Activated CD8-positive, alpha-beta memory T cell treated with anti-CD3 and anti-CD28 coated beads, Interleukin-2, amount 10 ng/mL, durations not matched to agents 7 days and 5 days (primary cell): ENCODE results near the gene CCDC24. TPM values are rescaled to one million over a fixed set of nuclear protein-coding genes. Genes with fewer than 3 reads are reported as not detected.

Source experiments
- ATAC-seq: fragments of 150-1000 bp; cut with Tn5 transposase; one replicate; pipeline ENCODE4 v1.10.0; 2021; ENCODE audit warnings: moderate library complexity
- CTCF ChIA-PET: fragments of 350-600 bp; sonication (Branson Sonifier 250); formaldehyde crosslinking; loops from one replicate; lab custom pipeline; 2021; ENCODE audit warnings: antibody characterized with exemption; lab: Charles Lee
- DNase-seq: peaks from one replicate; pipeline ENCODE4 v3.0.0-alpha.2; 2020
- H3K27ac Mint-ChIP-seq: one replicate; pipeline ENCODE4 v1.8.0; 2021; ENCODE audit warnings: mild to moderate bottlenecking, mixed read lengths
- H3K27me3 Mint-ChIP-seq: one replicate; pipeline ENCODE4 v1.8.0; 2021; ENCODE audit warnings: mixed read lengths
- H3K36me3 Mint-ChIP-seq: one replicate; pipeline ENCODE4 v1.8.0; 2021; ENCODE audit warnings: mild to moderate bottlenecking, mixed read lengths
- H3K4me1 Mint-ChIP-seq: one replicate; pipeline ENCODE4 v1.8.0; 2021; ENCODE audit warnings: mixed read lengths
- H3K4me3 Mint-ChIP-seq: one replicate; pipeline ENCODE4 v1.8.0; 2021; ENCODE audit warnings: mild to moderate bottlenecking, moderate library complexity, mixed read lengths
- H3K9me3 Mint-ChIP-seq: one replicate; pipeline ENCODE4 v1.8.0; 2022; ENCODE audit warnings: low read depth, mixed read lengths
- total RNA-seq, 2 experiments: library from RNA; stranded (reverse); gene quantifications; one replicate each; pipeline ENCODE4 v1.2.3, GENCODE V29; 2021

CCDC24 gene
- total RNA-seq, 2 experiments from 2014 or later, result 1.3 to 1.5 TPM

DNA sequence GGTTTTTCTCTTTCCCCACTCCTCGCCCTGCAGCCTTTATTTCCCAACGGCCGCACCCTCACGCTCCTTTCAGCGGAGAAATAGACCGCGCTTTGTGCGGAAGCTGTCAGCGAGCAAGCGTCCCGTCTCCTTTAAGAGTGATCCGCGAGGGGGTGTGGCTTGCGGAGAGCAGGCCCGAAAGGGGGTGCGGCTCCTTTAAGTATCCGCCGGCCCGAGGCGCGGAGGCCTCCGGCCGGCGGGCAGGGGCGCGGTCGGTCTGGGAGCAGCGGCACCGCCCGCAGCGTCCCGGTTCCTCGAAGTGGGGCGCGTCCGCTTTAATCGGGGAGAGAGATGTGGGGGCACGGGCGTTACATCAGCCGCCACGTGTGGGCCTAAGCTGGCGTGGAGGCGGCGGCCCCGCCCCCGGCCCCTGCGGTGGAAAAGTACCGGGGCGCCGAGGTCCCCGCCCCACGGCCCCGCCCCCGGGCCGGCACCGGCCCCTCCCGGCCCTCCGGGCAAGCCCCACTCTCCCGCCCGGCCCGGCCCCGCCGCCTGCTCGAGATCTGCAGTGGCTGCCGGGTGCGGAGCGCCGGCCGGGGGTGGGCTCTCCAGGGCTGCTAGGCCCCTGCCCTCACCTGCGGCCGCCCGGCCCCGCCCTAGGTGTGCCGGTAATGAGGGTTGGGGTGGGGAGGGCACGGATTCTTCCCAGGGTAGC, 38.7 kb downstream of the CCDC24 start:
- H3K27me3 Mint-ChIP-seq, result no peaks in the 10 kb centered on the region
- no peaks in the 10 kb centered on the region for H3K9me3 Mint-ChIP-seq
- DNase-seq (peak; percentile 94), ATAC-seq (peak; percentile 86)
- H3K36me3 Mint-ChIP-seq, result no peaks in the 10 kb centered on the region
- peaks cover 20% of the 10 kb centered on the region for H3K4me1 Mint-ChIP-seq
- peak overlapping the region; percentile 96 for H3K27ac Mint-ChIP-seq
- peak overlapping the region; percentile 89 for H3K4me3 Mint-ChIP-seq
- CTCF ChIA-PET, result interaction anchor here (1.2 to 3.4 kb wide), 4 partner anchors 17 to 182 kb away, joined by 3 to 26 read pairs (median 10); no protein-coding TSS in a partner anchor

DNA sequence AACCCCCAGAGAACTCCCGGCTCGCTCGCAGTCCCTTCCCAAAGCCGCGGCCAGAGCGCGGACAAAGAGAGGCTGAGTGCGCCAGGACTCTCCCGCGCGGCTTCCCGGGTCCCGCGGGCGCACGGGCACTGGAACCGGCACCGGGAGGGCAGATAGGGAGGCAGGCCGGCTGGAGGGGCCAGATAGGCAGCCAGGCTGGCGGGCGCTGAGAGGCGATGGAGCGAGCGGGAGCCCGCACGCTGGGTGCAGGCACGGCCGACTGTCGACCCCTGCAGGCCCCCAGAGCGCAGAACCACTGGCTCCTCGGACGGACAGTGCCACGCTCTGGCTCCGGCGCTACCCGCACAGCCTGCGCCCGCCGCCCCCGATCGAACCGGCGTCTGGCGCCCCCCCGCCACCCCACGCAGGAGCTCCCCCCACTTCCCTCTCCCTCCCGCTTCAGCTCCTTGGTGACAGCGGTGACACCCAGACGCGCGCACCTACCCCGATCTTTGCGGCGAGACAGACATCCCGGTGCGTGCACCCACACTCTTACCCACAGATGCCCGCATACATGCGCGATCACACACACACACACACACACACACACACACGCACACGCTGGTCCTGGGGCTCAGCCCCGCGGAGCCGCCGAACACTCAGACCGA, 39.3 kb downstream of the CCDC24 start:
- Mint-ChIP-seq H3K27me3 (no peaks in the 10 kb centered on the region), H3K36me3 (no peaks in the 10 kb centered on the region), H3K4me3 (peak overlapping the region; percentile 81), H3K27ac (peak overlapping the region; percentile 75), H3K9me3 (no peaks in the 10 kb centered on the region), H3K4me1 (peaks cover 20% of the 10 kb centered on the region)
- DNase-seq (peak; percentile 61), ATAC-seq (peak; percentile 31)
- CTCF ChIA-PET, result interaction anchor here (1.2 to 3.4 kb wide), 5 partner anchors 13 to 181 kb away, joined by 3 to 26 read pairs (median 5); no protein-coding TSS in a partner anchor

GRCh38 chr1:44031252-44032169, 40.1 kb downstream of the CCDC24 start, which contains the start of gene SLC6A9:
Gene SLC6A9 (minus strand): TSS chr1:44031462. CDS start chr1:44024277, 7,185 bp downstream.
- H3K27ac Mint-ChIP-seq, result peak within 1 kb of the TSS; percentile 75
- no peaks in the 10 kb centered on the region for H3K9me3 Mint-ChIP-seq
- no peaks in the 10 kb centered on the region for H3K27me3 Mint-ChIP-seq
- peak within 1 kb of the TSS; percentile 81 for H3K4me3 Mint-ChIP-seq
- peaks cover 20% of the 10 kb centered on the region for H3K4me1 Mint-ChIP-seq
- CTCF ChIA-PET, result interaction anchor here (1.4 to 3.4 kb wide), 4 partner anchors 13 to 36 kb away, joined by 4 to 26 read pairs (median 10); no protein-coding TSS in a partner anchor
- ATAC-seq (peak; percentile 5), DNase-seq (peak; percentile 55)
- H3K36me3 Mint-ChIP-seq, result no peaks in the 10 kb centered on the region

DNA sequence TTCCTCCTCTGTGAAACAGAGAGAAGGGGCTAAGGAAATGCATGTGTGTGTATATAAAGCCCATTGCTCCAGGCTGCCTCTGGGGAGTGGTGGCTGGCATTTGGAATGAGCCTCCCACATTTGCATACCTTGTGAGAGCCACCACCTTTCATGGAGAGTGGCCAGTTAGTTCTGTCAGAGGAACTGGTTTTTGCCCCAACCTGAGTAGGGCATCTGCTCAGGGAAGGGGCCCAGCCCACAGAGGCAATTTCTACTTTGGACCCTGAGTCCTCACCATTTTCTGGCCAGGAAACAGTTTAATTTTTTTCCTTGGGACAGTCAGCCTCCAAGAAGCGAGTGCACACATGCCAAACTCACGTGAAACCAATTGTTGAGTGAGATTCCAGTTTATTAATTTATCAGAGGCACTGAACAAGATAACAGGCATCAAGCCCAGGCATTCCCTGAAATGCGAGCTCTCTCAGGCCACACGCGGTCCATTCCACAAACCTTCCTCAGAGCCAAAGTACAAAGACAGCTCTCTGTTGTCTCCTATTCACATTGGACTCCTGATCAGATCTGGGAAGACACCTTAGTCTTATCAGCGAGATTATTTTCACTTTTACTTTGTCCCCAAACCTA, 40.9 kb downstream of the CCDC24 start:
- no peaks in the 10 kb centered on the region for H3K9me3 Mint-ChIP-seq
- H3K27me3 Mint-ChIP-seq, result no peaks in the 10 kb centered on the region
- ATAC-seq (no peak), DNase-seq (no peak)
- CTCF ChIA-PET, result interaction anchor here (1.8 to 3.4 kb wide), 3 partner anchors 12 to 27 kb away, joined by 5 to 26 read pairs (median 16); no protein-coding TSS in a partner anchor
- no peaks in the 10 kb centered on the region for H3K36me3 Mint-ChIP-seq
- H3K4me3 Mint-ChIP-seq, result peak overlapping the region; percentile 24
- no peak overlapping the region for H3K27ac Mint-ChIP-seq
- H3K4me1 Mint-ChIP-seq, result peaks cover 23% of the 10 kb centered on the region

GRCh38 chr1:44033041-44033575, 41.7 kb downstream of the CCDC24 start:
- peak overlapping the region; percentile 45 for H3K27ac Mint-ChIP-seq

GRCh38 chr1:44033756-44034155, 42.4 kb downstream of the CCDC24 start:
- Mint-ChIP-seq H3K9me3 (no peaks in the 10 kb centered on the region), H3K4me3 (no peak overlapping the region), H3K36me3 (no peaks in the 10 kb centered on the region), H3K27me3 (no peaks in the 10 kb centered on the region), H3K27ac (no peak overlapping the region), H3K4me1 (peaks cover 21% of the 10 kb centered on the region)
- ATAC-seq, result no peak
- DNase-seq, result no peak
- CTCF ChIA-PET, result interaction anchor here (1.1 to 5.7 kb wide), 5 partner anchors 9 to 99 kb away, joined by 3 to 115 read pairs (median 4); no protein-coding TSS in a partner anchor

More at GRCh38 chr1:44033041-44033575, 41.7 kb downstream of the CCDC24 start:
- peaks cover 23% of the 10 kb centered on the region for H3K4me1 Mint-ChIP-seq
- no peak overlapping the region for H3K4me3 Mint-ChIP-seq
- no peaks in the 10 kb centered on the region for H3K27me3 Mint-ChIP-seq
- H3K9me3 Mint-ChIP-seq, result no peaks in the 10 kb centered on the region
- H3K36me3 Mint-ChIP-seq, result no peaks in the 10 kb centered on the region
- CTCF ChIA-PET, result interaction anchor here (1.1 to 5.7 kb wide), 4 partner anchors 9 to 39 kb away, joined by 3 to 115 read pairs (median 18); no protein-coding TSS in a partner anchor
- no peak for ATAC-seq
- no peak for DNase-seq

- DNase-seq (no peak), ATAC-seq (no peak)
- CTCF ChIA-PET, result interaction anchor here (1.1 to 5.7 kb wide), 7 partner anchors 8 to 99 kb away, joined by 3 to 115 read pairs (median 4); no protein-coding TSS in a partner anchor
- H3K4me1 Mint-ChIP-seq, result peaks cover 15% of the 10 kb centered on the region
- H3K27ac Mint-ChIP-seq, result no peak overlapping the region
- H3K36me3 Mint-ChIP-seq, result no peaks in the 10 kb centered on the region
- no peaks in the 10 kb centered on the region for H3K9me3 Mint-ChIP-seq
- H3K27me3 Mint-ChIP-seq, result no peaks in the 10 kb centered on the region
- H3K4me3 Mint-ChIP-seq, result no peak overlapping the region
Measured at GRCh38 chr1:44034423-44034822, 43.0 kb downstream of the CCDC24 start.

GRCh38 chr1:44034976-44035716, 43.7 kb downstream of the CCDC24 start:
- Mint-ChIP-seq H3K9me3 (no peaks in the 10 kb centered on the region), H3K4me1 (peaks cover 11% of the 10 kb centered on the region), H3K27ac (no peak overlapping the region), H3K4me3 (no peak overlapping the region), H3K36me3 (no peaks in the 10 kb centered on the region), H3K27me3 (peaks cover 4% of the 10 kb centered on the region)
- ATAC-seq, result no peak
- no peak for DNase-seq
- CTCF ChIA-PET, result interaction anchor here (1.0 to 5.7 kb wide), 9 partner anchors 12 to 199 kb away, joined by 3 to 115 read pairs (median 4); no protein-coding TSS in a partner anchor

DNA sequence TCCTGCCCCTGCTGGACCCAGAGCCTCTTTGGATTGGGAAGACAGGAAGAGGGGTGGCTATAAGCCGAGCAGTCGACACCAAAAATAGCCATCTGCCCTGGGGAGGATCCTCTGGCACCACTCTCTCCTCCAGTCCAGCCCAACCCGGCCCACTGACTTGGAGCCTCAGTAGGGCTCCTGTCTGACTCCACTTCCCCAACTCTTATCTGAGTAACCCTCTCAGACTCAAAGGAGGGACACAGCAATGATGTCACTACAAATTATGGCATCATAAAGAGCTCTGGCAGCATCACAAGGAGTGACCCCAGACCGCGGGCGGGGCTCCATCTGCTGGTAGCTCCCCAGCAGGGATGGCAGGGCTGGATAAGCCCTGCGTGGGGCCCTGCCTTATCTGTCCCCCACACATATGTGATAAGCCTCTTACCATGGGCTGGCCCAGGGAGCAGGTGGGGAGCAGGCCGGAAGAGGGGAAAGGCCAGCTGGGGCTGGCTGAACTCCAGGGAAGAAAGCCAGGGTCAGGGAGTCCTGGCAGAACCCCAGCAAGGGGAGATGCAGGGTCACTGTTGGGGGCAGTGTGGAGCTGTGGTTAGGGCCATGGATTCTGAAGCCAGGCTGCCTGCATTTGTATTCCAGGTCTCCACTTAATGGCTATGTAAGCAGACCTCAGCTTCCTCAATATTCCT, 44.5 kb downstream of the CCDC24 start:
- H3K4me3 Mint-ChIP-seq, result no peak overlapping the region
- ATAC-seq, result no peak

GRCh38 chr1:44036409-44037139, 45.2 kb downstream of the CCDC24 start:
- Mint-ChIP-seq H3K9me3 (no peaks in the 10 kb centered on the region), H3K4me3 (no peak overlapping the region), H3K36me3 (no peaks in the 10 kb centered on the region), H3K27ac (no peak overlapping the region), H3K4me1 (peaks cover 7% of the 10 kb centered on the region), H3K27me3 (peaks cover 7% of the 10 kb centered on the region)
- ATAC-seq (peak; percentile 72), DNase-seq (peak; percentile 77)
- CTCF ChIA-PET, result interaction anchor here (0.7 to 5.7 kb wide), 21 partner anchors 9 to 507 kb away, joined by 3 to 115 read pairs (median 4); partner anchors contain the start of genes ARTN, CCDC24 and IPO13

More for the DNA sequence above, 44.5 kb downstream of the CCDC24 start:
- Mint-ChIP-seq H3K27ac (no peak overlapping the region), H3K4me1 (peaks cover 11% of the 10 kb centered on the region), H3K27me3 (peaks cover 5% of the 10 kb centered on the region), H3K36me3 (no peaks in the 10 kb centered on the region), H3K9me3 (no peaks in the 10 kb centered on the region)
- DNase-seq, result no peak
- CTCF ChIA-PET, result interaction anchor here (0.7 to 5.7 kb wide), 20 partner anchors 9 to 506 kb away, joined by 3 to 115 read pairs (median 4); partner anchors contain the start of genes CCDC24 and IPO13
